H1 (cell line): ENCODE results near the gene ATF7IP. TPM values are rescaled to one million over a fixed set of nuclear protein-coding genes. Genes with fewer than 3 reads are reported as not detected.

ENCODE experiments used
- CTBP2 ChIP-seq: IDR thresholded peaks from 2 replicates; pipeline ENCODE4 v1.7.0; 2011; ENCODE audit warnings: borderline replicate concordance, mild to moderate bottlenecking, moderate library complexity, mixed read lengths, low read length; ENCODE audit not compliant: insufficient read depth, insufficient read length
- EGR1 ChIP-seq: IDR thresholded peaks from 2 replicates; pipeline ENCODE4 v1.6.1; 2011; ENCODE audit warnings: low read depth, low read length, borderline replicate concordance
- KDM1A ChIP-seq: fragments of 200-600, 300-600 bp; sonication (generic); IDR thresholded peaks from 2 replicates; pipeline ENCODE4 v1.7.1; 2016; ENCODE audit warnings: mild to moderate bottlenecking, low read length, borderline replicate concordance
- NRF1 ChIP-seq: IDR thresholded peaks from 2 replicates; pipeline ENCODE4 v1.6.1; 2011; ENCODE audit warnings: mild to moderate bottlenecking, low read depth, low read length, improper control_type of control experiment
- RFX5 ChIP-seq: IDR thresholded peaks from 2 replicates; pipeline ENCODE4 v1.6.1; 2011; ENCODE audit warnings: low read depth, low read length, improper control_type of control experiment, borderline replicate concordance
- SIN3A ChIP-seq, 2 experiments: IDR thresholded peaks in 1 of 2; conservative IDR thresholded peaks in 1 of 2; 2 replicates each; pipeline ENCODE4 v1.6.1; 2011 to 2012; ENCODE audit warnings: low read length in 2 of 2, improper control_type of control experiment in 1 of 2, low read depth in 1 of 2, mild to moderate bottlenecking in 1 of 2
- SUZ12 ChIP-seq: fragments of 200-600 bp; sonication (generic); IDR thresholded peaks from 2 replicates; pipeline ENCODE4 v1.6.1; 2012; ENCODE audit warnings: mild to moderate bottlenecking, inconsistent platforms, low read length, moderate library complexity, mixed read lengths
- TAF1 ChIP-seq: IDR thresholded peaks from 2 replicates; pipeline ENCODE4 v1.6.1; 2011; ENCODE audit warnings: mild to moderate bottlenecking, low read depth, low read length
- TAF7 ChIP-seq: optimal IDR thresholded peaks from 2 replicates; pipeline ENCODE3; 2011; ENCODE audit warnings: low read depth, mild to moderate bottlenecking, inconsistent platforms, low read length, moderate library complexity, borderline replicate concordance
- polyA plus RNA-seq, 7 experiments: library from polyadenylated mRNA; depleted of rRNA in 3 of 7; stranded (reverse) in 5 of 7; unstranded in 2 of 7; fragments of >200 nt in 5 of 7; fragments of 200-250 nt in 2 of 7; gene quantifications; 1 replicate in 5 of 7; 2 replicates in 1 of 7; 4 replicates in 1 of 7; pipeline versions ENCODE4 v1.2.1 to v1.2.3, GENCODE V29; 2011 to 2013; ENCODE audit warnings: missing spikeins in 2 of 7, mixed read lengths in 2 of 7
- total RNA-seq: library from RNA; stranded (reverse); fragmentation: NEBNext Ultra II Directional; extraction: Animal tissue kit (Norgen Biotek cat#: 25700); gene quantifications from 2 replicates; pipeline ENCODE4 v1.2.1, GENCODE V29; 2021
- TF ChIP-seq, protein P1 (sequence below): fragments of 300-600 bp; sonication (generic); IDR thresholded peaks from 2 replicates; pipeline ENCODE4 v1.7.1; 2012; ENCODE audit warnings: low read length, moderate library complexity, mild to moderate bottlenecking, inconsistent platforms; ENCODE audit not compliant: insufficient replicate concordance

ATF7IP gene
- total and polyA plus RNA-seq, 2 of the 8 experiments (the other 6 are each of a cell fraction or from before 2014, with no cell fraction given), result 34.2 to 148 TPM

DNA sequence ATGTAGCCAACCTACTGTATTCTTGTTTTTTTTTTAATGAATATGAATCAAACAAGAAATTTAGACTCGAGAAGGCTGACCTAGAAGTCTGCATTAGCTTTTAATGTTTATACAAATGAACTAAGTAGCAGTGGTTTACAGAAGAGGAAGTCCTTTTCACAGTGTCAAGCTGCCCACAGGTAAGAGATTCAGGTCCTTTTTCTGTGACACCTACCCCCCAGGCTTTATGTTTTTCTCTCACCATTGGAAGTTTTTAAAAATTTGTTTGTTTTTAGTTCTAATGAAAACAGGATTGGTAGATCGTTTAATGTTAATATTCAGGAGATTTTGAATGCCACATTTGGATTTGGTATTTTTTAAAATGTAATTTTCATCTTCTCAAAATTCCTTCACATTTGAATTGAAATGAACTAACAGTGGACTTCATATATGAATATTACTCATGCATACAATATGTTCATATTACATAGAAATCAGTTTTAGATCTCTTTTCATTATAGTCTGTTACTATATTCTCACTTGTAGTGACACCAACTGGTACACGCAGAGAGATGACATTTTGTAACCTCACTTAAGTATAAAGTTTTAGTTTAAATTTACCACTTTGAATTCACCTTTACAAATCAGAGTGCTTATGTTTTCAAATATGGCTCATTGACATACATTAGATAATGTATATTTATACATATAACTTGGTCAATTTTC, 29.7 kb downstream of the ATF7IP start (continued):
- TF ChIP-seq, protein P1, sequence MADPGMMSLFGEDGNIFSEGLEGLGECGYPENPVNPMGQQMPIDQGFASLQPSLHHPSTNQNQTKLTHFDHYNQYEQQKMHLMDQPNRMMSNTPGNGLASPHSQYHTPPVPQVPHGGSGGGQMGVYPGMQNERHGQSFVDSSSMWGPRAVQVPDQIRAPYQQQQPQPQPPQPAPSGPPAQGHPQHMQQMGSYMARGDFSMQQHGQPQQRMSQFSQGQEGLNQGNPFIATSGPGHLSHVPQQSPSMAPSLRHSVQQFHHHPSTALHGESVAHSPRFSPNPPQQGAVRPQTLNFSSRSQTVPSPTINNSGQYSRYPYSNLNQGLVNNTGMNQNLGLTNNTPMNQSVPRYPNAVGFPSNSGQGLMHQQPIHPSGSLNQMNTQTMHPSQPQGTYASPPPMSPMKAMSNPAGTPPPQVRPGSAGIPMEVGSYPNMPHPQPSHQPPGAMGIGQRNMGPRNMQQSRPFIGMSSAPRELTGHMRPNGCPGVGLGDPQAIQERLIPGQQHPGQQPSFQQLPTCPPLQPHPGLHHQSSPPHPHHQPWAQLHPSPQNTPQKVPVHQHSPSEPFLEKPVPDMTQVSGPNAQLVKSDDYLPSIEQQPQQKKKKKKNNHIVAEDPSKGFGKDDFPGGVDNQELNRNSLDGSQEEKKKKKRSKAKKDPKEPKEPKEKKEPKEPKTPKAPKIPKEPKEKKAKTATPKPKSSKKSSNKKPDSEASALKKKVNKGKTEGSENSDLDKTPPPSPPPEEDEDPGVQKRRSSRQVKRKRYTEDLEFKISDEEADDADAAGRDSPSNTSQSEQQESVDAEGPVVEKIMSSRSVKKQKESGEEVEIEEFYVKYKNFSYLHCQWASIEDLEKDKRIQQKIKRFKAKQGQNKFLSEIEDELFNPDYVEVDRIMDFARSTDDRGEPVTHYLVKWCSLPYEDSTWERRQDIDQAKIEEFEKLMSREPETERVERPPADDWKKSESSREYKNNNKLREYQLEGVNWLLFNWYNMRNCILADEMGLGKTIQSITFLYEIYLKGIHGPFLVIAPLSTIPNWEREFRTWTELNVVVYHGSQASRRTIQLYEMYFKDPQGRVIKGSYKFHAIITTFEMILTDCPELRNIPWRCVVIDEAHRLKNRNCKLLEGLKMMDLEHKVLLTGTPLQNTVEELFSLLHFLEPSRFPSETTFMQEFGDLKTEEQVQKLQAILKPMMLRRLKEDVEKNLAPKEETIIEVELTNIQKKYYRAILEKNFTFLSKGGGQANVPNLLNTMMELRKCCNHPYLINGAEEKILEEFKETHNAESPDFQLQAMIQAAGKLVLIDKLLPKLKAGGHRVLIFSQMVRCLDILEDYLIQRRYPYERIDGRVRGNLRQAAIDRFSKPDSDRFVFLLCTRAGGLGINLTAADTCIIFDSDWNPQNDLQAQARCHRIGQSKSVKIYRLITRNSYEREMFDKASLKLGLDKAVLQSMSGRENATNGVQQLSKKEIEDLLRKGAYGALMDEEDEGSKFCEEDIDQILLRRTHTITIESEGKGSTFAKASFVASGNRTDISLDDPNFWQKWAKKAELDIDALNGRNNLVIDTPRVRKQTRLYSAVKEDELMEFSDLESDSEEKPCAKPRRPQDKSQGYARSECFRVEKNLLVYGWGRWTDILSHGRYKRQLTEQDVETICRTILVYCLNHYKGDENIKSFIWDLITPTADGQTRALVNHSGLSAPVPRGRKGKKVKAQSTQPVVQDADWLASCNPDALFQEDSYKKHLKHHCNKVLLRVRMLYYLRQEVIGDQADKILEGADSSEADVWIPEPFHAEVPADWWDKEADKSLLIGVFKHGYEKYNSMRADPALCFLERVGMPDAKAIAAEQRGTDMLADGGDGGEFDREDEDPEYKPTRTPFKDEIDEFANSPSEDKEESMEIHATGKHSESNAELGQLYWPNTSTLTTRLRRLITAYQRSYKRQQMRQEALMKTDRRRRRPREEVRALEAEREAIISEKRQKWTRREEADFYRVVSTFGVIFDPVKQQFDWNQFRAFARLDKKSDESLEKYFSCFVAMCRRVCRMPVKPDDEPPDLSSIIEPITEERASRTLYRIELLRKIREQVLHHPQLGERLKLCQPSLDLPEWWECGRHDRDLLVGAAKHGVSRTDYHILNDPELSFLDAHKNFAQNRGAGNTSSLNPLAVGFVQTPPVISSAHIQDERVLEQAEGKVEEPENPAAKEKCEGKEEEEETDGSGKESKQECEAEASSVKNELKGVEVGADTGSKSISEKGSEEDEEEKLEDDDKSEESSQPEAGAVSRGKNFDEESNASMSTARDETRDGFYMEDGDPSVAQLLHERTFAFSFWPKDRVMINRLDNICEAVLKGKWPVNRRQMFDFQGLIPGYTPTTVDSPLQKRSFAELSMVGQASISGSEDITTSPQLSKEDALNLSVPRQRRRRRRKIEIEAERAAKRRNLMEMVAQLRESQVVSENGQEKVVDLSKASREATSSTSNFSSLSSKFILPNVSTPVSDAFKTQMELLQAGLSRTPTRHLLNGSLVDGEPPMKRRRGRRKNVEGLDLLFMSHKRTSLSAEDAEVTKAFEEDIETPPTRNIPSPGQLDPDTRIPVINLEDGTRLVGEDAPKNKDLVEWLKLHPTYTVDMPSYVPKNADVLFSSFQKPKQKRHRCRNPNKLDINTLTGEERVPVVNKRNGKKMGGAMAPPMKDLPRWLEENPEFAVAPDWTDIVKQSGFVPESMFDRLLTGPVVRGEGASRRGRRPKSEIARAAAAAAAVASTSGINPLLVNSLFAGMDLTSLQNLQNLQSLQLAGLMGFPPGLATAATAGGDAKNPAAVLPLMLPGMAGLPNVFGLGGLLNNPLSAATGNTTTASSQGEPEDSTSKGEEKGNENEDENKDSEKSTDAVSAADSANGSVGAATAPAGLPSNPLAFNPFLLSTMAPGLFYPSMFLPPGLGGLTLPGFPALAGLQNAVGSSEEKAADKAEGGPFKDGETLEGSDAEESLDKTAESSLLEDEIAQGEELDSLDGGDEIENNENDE, result no peak
- TF ChIP-seq SUZ12 (no peak), KDM1A (no peak), CTBP2 (no peak), EGR1 (no peak), NRF1 (no peak), TAF7 (no peak), SIN3A (conservative IDR thresholded peaks at IDR 0.05 in 1 of 2, IDR thresholded peaks at IDR 0.05 in 1 of 2; ENCODE audit: low read depth in 1 of 2, low read length in 2 of 2) (no peak), RFX5 (no peak), TAF1 (no peak)
